HL-60 (cell line): ENCODE measurements around the gene DEUP1.

Experiments used
- DNase-seq, 2 experiments: peaks; one replicate each; pipeline ENCODE4 v3.0.0-alpha.2; 2010 to 2020; ENCODE audit warnings: low read depth in 1 of 2, low spot score in 1 of 2
- H3K27ac ChIP-seq: fragments of 250-450 bp; sonication (Bioruptor Pico); replicated peaks from 2 replicates; pipeline ENCODE4 v1.5.1; 2020; ENCODE audit warnings: mild to moderate bottlenecking, moderate library complexity
- H3K27me3 ChIP-seq: fragments of 250-450 bp; sonication (Bioruptor Pico); 2 replicates; pipeline ENCODE4 v1.5.1; 2021; ENCODE audit warnings: mild to moderate bottlenecking, moderate library complexity; ENCODE audit not compliant: insufficient read depth, poor library complexity, severe bottlenecking
- H3K4me3 ChIP-seq: replicated peaks from 2 replicates; pipeline ENCODE4 v1.5.1; 2011; ENCODE audit warnings: mild to moderate bottlenecking, control low read depth, low read length; ENCODE audit not compliant: insufficient read depth
- GABPA ChIP-seq: IDR thresholded peaks from 2 replicates; pipeline ENCODE4 v1.6.1; 2012; ENCODE audit warnings: low read depth
- POLR2AphosphoS5 ChIP-seq: IDR thresholded peaks from 2 replicates; pipeline ENCODE4 v1.6.1; 2012; ENCODE audit warnings: low read depth
- SPI1 ChIP-seq: IDR thresholded peaks from 2 replicates; pipeline ENCODE4 v1.6.1; 2012; ENCODE audit warnings: low read depth, mild to moderate bottlenecking, borderline replicate concordance
- TF ChIP-seq, protein P1 (sequence below): IDR thresholded peaks from 2 replicates; pipeline ENCODE4 v1.6.1; 2012; ENCODE audit warnings: low read depth; ENCODE audit not compliant: insufficient replicate concordance
- TF ChIP-seq, protein P2 (sequence below): IDR thresholded peaks from one replicate; pipeline ENCODE4 v1.5.1; 2011; ENCODE audit warnings: low read length, control low read depth, inconsistent platforms; ENCODE audit not compliant: insufficient read depth

DEUP1 gene

GRCh38 chr11:93407777-93408401 lies 77.3 kb downstream of the DEUP1 start:
- Histone ChIP-seq H3K4me3 (no peak overlapping the region), H3K27me3 (peaks cover 4% of the 10 kb centered on the region), H3K27ac (no peak overlapping the region)
- no peak for TF ChIP-seq GABPA
- TF ChIP-seq, protein P1, sequence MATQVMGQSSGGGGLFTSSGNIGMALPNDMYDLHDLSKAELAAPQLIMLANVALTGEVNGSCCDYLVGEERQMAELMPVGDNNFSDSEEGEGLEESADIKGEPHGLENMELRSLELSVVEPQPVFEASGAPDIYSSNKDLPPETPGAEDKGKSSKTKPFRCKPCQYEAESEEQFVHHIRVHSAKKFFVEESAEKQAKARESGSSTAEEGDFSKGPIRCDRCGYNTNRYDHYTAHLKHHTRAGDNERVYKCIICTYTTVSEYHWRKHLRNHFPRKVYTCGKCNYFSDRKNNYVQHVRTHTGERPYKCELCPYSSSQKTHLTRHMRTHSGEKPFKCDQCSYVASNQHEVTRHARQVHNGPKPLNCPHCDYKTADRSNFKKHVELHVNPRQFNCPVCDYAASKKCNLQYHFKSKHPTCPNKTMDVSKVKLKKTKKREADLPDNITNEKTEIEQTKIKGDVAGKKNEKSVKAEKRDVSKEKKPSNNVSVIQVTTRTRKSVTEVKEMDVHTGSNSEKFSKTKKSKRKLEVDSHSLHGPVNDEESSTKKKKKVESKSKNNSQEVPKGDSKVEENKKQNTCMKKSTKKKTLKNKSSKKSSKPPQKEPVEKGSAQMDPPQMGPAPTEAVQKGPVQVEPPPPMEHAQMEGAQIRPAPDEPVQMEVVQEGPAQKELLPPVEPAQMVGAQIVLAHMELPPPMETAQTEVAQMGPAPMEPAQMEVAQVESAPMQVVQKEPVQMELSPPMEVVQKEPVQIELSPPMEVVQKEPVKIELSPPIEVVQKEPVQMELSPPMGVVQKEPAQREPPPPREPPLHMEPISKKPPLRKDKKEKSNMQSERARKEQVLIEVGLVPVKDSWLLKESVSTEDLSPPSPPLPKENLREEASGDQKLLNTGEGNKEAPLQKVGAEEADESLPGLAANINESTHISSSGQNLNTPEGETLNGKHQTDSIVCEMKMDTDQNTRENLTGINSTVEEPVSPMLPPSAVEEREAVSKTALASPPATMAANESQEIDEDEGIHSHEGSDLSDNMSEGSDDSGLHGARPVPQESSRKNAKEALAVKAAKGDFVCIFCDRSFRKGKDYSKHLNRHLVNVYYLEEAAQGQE: no peak
- TF ChIP-seq, protein P2, sequence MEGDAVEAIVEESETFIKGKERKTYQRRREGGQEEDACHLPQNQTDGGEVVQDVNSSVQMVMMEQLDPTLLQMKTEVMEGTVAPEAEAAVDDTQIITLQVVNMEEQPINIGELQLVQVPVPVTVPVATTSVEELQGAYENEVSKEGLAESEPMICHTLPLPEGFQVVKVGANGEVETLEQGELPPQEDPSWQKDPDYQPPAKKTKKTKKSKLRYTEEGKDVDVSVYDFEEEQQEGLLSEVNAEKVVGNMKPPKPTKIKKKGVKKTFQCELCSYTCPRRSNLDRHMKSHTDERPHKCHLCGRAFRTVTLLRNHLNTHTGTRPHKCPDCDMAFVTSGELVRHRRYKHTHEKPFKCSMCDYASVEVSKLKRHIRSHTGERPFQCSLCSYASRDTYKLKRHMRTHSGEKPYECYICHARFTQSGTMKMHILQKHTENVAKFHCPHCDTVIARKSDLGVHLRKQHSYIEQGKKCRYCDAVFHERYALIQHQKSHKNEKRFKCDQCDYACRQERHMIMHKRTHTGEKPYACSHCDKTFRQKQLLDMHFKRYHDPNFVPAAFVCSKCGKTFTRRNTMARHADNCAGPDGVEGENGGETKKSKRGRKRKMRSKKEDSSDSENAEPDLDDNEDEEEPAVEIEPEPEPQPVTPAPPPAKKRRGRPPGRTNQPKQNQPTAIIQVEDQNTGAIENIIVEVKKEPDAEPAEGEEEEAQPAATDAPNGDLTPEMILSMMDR: no peak
- TF ChIP-seq POLR2AphosphoS5: no peak
- no peak for TF ChIP-seq SPI1
- DNase-seq: peak; percentile 10 to 21

DNA sequence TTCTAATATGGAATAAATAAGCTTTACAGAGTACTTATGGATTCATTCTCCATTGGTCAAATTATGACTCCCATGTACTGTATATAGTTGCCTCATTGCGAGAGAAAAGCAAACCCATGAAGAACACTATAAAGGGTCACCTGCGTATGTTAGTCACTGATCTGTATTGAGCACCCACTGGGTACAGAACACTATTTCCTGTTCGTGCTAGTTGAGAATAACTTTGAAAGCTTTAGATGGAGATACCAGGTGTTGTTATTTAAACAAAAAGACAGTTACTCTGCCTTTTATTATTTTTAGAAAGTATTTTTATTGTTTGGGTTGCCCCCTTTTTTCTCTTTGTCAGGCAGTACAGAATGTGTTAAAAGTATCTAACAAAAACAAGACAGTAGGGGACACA lies 79.9 kb downstream of the DEUP1 start:
- Histone ChIP-seq H3K27ac (no peak overlapping the region), H3K4me3 (no peak overlapping the region), H3K27me3 (peaks cover 2% of the 10 kb centered on the region)
- DNase-seq: no peak
- TF ChIP-seq SPI1: no peak
- TF ChIP-seq POLR2AphosphoS5: no peak
- TF ChIP-seq GABPA: no peak
- TF ChIP-seq, protein P1: no peak
- TF ChIP-seq, protein P2: no peak

DNA sequence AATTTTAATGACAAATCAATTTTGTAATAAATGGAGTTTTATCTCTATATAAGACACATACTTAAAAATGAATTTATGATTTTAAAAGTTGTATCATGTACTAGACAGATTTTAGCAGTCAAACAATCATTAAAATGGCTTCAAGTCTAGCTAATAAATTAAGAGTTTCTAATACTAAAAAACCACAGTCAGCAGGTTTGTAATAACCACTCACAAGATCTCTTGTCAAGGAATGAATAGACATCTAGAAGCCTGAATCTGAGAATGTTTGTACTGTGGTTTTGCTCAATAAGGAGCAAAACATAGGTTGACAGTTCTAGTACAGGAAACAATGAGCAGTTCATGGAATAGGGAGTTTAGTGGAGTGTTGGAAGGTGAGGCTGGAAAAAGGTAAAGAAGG lies 81.2 kb downstream of the DEUP1 start:
- TF ChIP-seq, protein P1: no peak
- TF ChIP-seq, protein P2: no peak
- TF ChIP-seq GABPA: no peak
- Histone ChIP-seq H3K27ac (no peak overlapping the region), H3K4me3 (no peak overlapping the region), H3K27me3 (peaks cover 2% of the 10 kb centered on the region)
- no peak for DNase-seq
